ENCODE data around the gene TMPRSS13.
A peak's percentile ranks its signal among the peaks of the same experiment; 100 is the strongest.

Gene TMPRSS13

DNA sequence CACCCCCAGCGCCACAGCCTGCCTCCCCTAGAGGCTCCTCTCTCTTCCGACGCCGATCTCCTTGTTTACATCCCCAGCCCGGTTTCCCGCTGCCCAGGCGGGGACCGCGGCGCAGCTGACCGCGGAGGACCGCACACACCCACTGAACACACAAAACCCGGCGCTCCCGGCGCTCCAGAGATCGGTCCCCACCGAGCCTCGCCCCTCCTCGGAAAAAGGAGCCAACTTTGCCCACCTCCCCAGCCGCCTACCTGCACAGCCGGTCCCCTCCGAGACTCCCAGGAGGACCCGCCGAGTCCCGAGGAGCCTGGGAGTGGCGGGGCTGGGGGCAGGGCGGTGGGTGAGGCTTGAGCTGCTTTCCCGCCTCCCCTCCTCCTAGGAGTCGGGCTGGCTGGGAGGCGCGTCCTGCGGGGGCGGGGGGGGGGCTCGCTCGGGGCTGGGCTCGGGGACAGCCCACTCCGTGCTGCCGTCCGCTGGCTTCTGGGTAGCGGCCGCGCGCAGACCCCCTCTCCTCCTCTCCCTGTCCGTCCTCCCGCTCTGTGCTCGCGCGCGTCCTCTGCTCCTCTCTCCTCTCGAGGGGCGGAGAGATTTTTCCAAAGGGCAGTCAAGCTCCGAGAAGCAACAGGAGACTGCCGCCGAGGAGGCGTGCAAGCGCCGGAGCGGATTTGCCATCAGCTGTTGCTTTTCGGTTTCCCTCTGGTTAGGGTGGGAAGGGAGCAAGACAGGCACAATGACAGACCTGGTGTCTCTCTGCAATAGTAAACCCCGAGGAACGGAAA lies 52.7 kb downstream of the TMPRSS13 start, which contains the start of gene FXYD6 (continued):
- TF ChIP-seq KLF8 (tag by site-specific recombination; IDR thresholded peaks at IDR 0.05), result peak; percentile 41; the same call in 1 of the 2 replicates
- TF ChIP-seq, protein P1, sequence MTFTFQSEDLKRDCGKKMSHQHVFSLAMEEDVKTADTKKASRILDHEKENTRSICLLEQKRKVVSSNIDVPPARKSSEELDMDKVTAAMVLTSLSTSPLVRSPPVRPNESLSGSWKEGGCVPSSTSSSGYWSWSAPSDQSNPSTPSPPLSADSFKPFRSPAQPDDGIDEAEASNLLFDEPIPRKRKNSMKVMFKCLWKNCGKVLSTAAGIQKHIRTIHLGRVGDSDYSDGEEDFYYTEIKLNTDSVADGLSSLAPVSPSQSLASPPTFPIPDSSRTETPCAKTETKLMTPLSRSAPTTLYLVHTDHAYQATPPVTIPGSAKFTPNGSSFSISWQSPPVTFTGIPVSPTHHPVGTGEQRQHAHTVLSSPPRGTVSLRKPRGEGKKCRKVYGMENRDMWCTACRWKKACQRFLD (tag by site-specific recombination; IDR thresholded peaks at IDR 0.05), result no peak
- TF ChIP-seq ZEB2 (tag by site-specific recombination; IDR thresholded peaks at IDR 0.05), result 0 out of 2 replicates have a peak, but pooled peaks have one; percentile 57
- TF ChIP-seq ZNF146 (tag by site-specific recombination; IDR thresholded peaks at IDR 0.05), result no peak
- no peak for TF ChIP-seq ZNF610 (tag by site-specific recombination; IDR thresholded peaks at IDR 0.05; ENCODE audit: borderline replicate concordance)
- TF ChIP-seq, protein P2, sequence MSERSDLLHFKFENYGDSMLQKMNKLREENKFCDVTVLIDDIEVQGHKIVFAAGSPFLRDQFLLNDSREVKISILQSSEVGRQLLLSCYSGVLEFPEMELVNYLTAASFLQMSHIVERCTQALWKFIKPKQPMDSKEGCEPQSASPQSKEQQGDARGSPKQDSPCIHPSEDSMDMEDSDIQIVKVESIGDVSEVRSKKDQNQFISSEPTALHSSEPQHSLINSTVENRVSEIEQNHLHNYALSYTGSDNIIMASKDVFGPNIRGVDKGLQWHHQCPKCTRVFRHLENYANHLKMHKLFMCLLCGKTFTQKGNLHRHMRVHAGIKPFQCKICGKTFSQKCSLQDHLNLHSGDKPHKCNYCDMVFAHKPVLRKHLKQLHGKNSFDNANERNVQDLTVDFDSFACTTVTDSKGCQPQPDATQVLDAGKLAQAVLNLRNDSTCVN (tag by site-specific recombination; optimal IDR thresholded peaks at IDR 0.05), result peak; percentile 73
- TF ChIP-seq, protein P3, sequence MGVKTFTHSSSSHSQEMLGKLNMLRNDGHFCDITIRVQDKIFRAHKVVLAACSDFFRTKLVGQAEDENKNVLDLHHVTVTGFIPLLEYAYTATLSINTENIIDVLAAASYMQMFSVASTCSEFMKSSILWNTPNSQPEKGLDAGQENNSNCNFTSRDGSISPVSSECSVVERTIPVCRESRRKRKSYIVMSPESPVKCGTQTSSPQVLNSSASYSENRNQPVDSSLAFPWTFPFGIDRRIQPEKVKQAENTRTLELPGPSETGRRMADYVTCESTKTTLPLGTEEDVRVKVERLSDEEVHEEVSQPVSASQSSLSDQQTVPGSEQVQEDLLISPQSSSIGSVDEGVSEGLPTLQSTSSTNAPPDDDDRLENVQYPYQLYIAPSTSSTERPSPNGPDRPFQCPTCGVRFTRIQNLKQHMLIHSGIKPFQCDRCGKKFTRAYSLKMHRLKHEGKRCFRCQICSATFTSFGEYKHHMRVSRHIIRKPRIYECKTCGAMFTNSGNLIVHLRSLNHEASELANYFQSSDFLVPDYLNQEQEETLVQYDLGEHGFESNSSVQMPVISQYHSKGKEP (tag by site-specific recombination; IDR thresholded peaks at IDR 0.05), result no peak
- TF ChIP-seq KLF1 (tag by site-specific recombination; IDR thresholded peaks at IDR 0.05), result peak; percentile 57; the same call in 1 of the 2 replicates
- TF ChIP-seq MZF1 (tag by site-specific recombination; IDR thresholded peaks at IDR 0.05; ENCODE audit: borderline replicate concordance), result no peak
- TF ChIP-seq ZNF843 (tag by site-specific recombination; IDR thresholded peaks at IDR 0.05), result no peak
- TF ChIP-seq ZBTB17 (tag by site-specific recombination; IDR thresholded peaks at IDR 0.05), result 0 out of 2 replicates have a peak, but pooled peaks have one; percentile 16
- TF ChIP-seq KLF9 (tag by site-specific recombination; IDR thresholded peaks at IDR 0.05; ENCODE audit: low read depth), result peak; percentile 70
- TF ChIP-seq, protein P4, sequence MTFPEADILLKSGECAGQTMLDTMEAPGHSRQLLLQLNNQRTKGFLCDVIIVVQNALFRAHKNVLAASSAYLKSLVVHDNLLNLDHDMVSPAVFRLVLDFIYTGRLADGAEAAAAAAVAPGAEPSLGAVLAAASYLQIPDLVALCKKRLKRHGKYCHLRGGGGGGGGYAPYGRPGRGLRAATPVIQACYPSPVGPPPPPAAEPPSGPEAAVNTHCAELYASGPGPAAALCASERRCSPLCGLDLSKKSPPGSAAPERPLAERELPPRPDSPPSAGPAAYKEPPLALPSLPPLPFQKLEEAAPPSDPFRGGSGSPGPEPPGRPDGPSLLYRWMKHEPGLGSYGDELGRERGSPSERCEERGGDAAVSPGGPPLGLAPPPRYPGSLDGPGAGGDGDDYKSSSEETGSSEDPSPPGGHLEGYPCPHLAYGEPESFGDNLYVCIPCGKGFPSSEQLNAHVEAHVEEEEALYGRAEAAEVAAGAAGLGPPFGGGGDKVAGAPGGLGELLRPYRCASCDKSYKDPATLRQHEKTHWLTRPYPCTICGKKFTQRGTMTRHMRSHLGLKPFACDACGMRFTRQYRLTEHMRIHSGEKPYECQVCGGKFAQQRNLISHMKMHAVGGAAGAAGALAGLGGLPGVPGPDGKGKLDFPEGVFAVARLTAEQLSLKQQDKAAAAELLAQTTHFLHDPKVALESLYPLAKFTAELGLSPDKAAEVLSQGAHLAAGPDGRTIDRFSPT (tag by site-specific recombination; IDR thresholded peaks at IDR 0.05), result 0 out of 2 replicates have a peak, but pooled peaks have one; percentile 11
- TF ChIP-seq ZNF76 (tag by site-specific recombination; IDR thresholded peaks at IDR 0.05; ENCODE audit: borderline replicate concordance, low read depth), result peak; percentile 55; the same call in 1 of the 2 replicates
- no peak for TF ChIP-seq ZNF473 (tag by site-specific recombination; IDR thresholded peaks at IDR 0.05)
- peak; percentile 60; the same call in 1 of the 2 replicates for TF ChIP-seq ZNF335 (tag by site-specific recombination; conservative IDR thresholded peaks at IDR 0.05)
- TF ChIP-seq ZNF510 (tag by site-specific recombination; IDR thresholded peaks at IDR 0.05; ENCODE audit: insufficient replicate concordance), result no peak
- no peak for TF ChIP-seq REPIN1 (tag by site-specific recombination; IDR thresholded peaks at IDR 0.05; ENCODE audit: low read depth)
- TF ChIP-seq OSR2 (tag by site-specific recombination; IDR thresholded peaks at IDR 0.05), result no peak
- no peak for TF ChIP-seq RBAK (tag by site-specific recombination; IDR thresholded peaks at IDR 0.05)
- TF ChIP-seq ZNF37A (tag by site-specific recombination; IDR thresholded peaks at IDR 0.05), result no peak
- no peak for TF ChIP-seq WT1 (tag by site-specific recombination; IDR thresholded peaks at IDR 0.05)
- TF ChIP-seq ZNF366 (tag by site-specific recombination; conservative IDR thresholded peaks at IDR 0.05), result no peak
- TF ChIP-seq ZSCAN23 (tag by site-specific recombination; IDR thresholded peaks at IDR 0.05), result no peak
- TF ChIP-seq ZNF629 (tag by site-specific recombination; IDR thresholded peaks at IDR 0.05), result no peak
- TF ChIP-seq ZNF398 (tag by site-specific recombination; IDR thresholded peaks at IDR 0.05), result peak; percentile 58
- peak; percentile 64 for TF ChIP-seq ZFHX2 (tag by site-specific recombination; conservative IDR thresholded peaks at IDR 0.05)
- TF ChIP-seq ZNF341 (tag by site-specific recombination; IDR thresholded peaks at IDR 0.05; ENCODE audit: low read depth), result peak; percentile 58
- no peak for TF ChIP-seq ZNF488 (tag by site-specific recombination; IDR thresholded peaks at IDR 0.05)
- no peak for TF ChIP-seq ZNF184 (tag by site-specific recombination; IDR thresholded peaks at IDR 0.05)
- peak; percentile 36; the same call in 1 of the 2 replicates for TF ChIP-seq EGR2 (tag by site-specific recombination; IDR thresholded peaks at IDR 0.05; ENCODE audit: low read depth)

All from HEK293 (cell line).